NK-92 (cell line): Measurements from ENCODE around the gene SERPINF2.
"Not testable (repeated sequence)": the region's sequence is repeated elsewhere in the genome, so short reads cannot be mapped to it uniquely, and the experiment has no call there.

ENCODE experiments used
- DNase-seq: peaks from one replicate; lab custom pipeline; 2025; ENCODE audit not compliant: unreplicated experiment; lab: John Stamatoyannopoulos, UW

SERPINF2 gene

DNA sequence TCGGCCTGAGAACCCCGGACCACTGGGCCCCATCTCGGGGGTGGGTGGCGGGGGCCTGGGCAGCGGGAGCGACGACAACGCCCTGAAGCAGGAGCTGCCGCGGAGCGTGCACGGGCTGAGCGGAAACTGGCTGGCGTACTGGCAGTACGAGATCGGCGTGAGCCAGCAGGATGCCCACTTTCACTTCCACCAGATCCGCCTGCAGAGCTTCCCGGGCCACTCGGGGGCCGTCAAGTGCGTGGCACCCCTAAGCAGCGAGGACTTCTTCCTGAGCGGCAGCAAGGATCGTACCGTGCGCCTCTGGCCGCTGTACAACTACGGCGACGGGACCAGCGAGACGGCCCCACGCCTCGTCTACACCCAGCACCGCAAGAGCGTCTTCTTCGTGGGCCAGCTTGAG, 8.9 kb upstream of the SERPINF2 start:
- no peak for DNase-seq

DNA sequence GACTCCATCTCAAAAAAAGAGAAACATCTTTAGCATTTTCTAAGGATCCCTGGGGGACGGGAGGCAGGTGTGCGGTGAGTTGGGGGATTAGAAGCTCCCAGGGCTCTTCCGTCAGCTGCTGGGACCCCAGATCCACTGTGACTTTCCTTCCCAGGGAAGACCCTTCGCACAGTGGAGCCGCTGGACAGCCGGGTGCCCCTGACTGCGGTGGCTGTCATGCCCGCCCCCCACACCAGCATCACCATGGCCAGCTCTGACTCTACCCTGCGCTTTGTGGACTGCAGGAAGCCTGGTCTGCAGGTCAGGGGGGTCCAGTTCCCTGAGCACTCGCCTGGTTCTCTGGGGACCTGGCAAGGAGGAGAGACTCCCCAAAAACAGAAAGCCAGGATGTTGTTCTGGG, 7.3 kb upstream of the SERPINF2 start:
- no peak for DNase-seq

DNA sequence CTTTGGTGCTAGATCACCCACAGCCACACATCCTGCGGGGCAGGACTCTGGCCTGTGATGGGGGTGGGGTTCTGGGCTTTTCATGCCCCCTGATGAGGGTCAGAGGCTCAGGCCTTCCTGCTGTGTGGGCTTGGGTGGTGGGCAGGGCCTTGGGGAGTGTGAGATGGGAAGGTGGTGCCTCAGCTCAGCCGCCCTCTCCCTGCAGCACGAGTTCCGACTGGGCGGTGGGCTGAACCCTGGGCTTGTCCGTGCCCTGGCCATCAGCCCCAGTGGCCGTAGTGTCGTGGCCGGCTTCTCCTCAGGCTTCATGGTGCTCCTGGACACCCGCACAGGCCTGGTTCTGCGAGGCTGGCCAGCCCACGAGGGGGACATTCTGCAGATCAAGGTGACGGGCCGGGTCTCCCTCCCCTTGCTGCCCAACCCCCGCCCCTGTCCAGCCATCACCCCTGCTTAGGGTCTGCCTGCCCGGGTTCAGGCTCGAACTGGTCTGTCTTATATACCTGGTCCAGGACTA, 6.8 kb upstream of the SERPINF2 start:
- no peak for DNase-seq

DNA sequence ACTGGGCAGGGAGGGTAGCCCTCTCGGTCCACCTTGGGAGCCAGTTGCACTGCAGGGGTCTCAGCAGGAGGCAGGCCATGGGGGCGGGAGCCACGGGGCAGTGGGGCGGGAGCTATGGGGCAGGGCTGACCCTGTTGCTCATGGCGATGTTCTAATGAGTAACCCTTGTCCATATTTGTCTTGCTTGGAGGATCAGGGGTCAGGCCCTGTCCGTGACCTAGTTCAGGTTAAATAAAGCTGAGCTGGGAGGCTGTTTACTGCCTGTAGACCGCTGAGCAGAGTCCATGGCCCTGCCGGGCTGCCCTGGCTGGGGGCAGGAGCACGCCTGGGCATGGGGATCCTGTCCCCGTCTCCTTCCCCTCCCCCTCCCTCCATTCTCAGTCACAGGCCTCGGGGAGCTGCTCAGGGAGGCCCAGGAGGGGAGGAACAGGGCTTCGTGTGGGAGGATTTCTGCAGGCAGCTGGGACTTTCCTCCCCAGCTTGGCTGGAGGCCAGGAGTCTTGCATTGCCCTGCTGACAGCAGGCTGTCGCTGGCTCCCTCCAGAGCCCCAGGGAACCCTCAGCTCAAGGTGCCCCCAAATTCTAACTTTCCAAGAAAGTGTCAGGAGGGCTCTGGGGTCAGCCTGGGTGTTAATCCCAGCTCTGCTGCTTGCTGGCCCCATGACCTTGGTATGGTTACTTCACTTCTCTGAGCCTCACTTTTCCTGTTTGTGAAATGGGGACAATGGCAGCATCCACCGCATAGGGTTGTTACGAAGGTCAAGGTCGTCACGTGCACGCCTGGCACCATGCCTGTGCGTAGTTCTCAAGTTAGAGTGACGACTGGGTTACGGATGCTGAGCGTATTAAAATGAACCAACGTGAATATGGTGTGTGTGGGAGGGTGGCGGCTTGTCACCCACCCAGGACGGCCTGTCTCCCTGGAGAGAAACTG, 6.1 kb upstream of the SERPINF2 start:
- no peak for DNase-seq

DNA sequence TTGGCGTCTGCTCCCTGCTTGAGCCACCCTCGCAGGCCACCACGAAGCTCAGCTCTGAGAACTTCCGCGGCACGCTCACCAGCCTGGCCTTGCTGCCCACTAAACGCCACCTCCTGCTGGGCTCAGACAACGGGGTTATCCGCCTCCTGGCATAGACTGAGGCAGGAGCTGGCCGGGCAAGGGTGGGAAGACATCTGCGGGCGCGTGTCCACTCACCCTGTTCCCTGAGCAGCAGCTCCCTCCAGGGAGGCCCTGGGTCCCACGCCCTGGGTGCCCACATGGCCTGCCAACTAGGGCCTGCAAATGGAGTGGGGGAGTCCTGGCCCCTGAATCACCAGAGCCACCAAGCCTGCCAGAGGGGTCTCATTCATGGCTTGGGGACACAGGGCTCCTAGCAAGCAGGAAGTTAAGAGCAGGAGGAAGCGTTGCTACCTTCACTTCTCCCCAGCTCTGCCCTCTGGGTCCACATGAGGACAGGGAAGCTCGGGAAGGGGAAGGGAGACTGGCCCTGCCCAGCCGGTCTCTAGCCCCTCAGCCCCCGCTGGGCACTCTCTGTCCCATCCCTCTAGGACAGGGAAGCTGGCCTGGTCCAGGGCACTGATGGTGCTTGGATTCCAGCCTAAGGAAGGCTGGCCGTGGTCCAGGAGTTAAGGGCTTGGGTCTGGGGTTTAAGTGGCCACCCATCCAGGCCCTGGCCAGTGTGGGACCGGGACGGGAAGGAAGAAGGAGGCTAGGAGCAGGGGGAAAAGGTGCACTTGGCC, 5.0 kb upstream of the SERPINF2 start:
- DNase-seq = no peak

DNA sequence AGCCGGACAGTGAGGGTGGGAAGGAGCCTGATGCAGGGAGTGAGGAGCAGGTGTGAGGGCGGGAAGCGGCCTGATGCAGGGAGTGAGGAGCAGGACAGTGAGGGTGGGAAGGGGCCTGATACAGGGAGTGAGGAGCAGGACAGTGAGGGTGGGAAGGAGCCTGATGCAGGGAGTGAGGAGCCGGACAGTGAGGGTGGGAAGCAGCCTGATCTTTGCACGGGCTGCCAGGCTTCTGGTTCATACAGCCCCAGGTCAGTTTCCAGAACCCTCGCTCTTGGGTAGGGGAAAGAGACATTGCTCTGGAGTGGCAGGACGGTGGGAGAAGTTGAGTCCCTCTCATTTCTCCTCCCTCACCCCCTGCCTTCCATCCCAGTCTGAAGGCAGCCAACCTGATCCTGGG, 772 bp upstream of the SERPINF2 start:
- DNase-seq = not testable (repeated sequence)

DNA sequence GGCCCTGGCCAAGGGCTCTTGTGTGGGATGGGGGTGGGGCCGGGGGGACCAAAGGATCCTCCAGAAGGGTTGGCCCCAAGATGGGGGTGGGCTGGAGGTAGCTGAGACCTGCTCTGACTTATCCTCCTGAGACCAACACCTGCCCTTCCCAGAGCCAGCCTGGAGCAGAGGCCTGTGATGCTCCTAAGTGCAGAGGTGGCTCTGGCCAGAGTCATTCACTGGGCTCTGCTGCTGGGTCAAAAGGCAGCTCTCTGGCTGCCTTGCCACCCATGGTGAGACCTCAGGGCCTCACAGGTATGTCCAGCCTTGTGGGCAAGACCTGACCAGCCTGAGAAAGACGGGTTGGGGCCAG, 393 bp downstream of the SERPINF2 start:
- no peak for DNase-seq

DNA sequence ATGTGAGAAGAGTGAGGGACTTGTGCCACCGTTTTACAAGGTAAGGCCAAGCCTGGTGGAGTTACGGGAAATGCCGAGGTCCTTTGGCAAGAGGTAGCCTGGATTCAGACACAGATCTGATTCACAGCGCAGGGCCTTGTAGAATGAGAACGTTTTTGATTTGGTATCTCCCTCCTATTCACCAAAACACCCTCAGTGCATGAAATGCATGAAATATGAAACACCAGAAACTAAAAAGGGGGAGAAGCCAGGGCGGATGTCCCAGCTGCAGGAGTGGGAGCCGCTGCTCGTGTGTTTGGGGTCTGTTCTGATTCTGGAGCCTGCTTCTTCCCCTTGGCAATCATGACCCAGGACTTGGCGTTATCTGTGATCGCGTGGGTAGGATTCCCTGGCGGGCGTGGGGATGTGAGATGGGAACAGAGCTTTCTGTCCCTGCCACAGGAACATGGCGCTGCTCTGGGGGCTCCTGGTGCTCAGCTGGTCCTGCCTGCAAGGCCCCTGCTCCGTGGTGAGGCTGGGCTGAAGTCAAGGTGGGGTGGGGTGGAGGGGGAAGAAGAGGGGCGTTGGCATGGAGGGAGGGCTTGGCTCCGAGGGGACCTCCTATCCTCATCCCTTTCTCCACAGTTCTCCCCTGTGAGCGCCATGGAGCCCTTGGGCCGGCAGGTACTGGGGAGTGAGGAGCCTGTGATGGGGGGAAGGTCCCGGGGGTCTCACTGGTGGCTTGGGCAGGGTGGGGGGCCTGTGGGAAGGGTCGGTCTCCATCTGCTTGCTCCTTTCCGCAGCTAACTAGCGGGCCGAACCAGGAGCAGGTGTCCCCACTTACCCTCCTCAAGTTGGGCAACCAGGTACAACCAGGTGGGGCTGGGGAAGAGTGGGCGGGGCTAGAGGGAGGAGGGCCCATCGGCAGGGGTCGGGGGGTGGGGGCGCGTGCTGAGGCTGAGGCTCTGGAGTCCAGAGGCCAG, 2.2 kb downstream of the SERPINF2 start:
- no peak for DNase-seq

DNA sequence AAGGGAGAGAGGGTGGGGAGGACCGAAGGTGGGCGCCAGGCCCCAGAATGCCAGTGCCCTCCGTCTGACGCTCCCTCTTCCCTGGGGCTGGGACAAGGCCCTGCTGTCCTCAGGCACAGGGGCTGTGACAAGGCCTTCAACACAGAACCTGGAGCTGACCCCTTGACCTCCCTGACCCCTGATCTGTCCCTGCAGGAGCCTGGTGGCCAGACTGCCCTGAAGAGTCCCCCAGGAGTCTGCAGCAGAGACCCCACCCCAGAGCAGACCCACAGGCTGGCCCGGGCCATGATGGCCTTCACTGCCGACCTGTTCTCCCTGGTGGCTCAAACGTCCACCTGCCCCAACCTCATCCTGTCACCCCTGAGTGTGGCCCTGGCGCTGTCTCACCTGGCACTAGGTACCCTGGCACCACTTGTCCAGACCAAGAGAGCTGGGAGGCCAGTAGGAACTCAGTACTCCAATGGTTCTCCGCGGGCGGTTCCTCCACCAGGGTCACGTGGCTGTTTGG, 2.9 kb downstream of the SERPINF2 start:
- DNase-seq = no peak

DNA sequence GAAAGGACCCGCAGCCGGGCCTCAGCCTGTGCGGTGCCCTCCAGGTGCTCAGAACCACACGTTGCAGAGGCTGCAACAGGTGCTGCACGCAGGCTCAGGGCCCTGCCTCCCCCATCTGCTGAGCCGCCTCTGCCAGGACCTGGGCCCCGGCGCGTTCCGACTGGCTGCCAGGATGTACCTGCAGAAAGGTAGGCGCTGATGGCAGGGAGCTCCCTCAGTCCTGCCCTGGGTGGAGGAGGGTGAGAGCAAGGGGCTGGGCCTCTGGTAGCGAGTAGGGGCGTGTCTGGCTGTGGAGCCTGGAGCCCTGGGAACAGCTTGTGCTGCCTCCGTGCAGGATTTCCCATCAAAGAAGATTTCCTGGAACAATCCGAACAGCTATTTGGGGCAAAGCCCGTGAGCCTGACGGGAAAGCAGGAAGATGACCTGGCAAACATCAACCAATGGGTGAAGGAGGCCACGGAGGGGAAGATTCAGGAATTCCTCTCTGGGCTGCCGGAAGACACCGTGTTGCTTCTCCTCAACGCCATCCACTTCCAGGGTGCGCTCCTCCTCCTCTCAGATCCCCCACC, 4.4 kb downstream of the SERPINF2 start:
- DNase-seq = no peak

DNA sequence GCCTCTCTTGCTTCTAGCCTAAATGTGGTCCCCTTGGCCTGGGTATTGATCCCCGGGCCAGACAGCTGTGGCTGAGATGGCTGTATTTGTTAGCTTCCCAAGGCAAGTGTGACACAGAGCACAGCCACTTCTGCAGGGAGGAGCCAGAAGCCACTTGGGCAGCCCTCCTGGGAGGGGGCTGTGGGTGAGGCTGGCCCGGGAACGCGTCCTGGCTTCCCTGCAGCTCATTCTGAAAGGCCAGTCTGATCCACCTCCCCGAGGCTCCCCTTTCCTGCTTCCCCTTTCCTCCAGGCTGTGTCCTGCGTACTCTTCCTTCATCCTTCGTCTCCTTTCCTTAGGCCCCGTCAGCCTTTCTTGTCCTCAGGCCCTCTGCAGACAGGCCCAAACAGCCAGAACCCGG, 8.0 kb downstream of the SERPINF2 start:
- no peak for DNase-seq

DNA sequence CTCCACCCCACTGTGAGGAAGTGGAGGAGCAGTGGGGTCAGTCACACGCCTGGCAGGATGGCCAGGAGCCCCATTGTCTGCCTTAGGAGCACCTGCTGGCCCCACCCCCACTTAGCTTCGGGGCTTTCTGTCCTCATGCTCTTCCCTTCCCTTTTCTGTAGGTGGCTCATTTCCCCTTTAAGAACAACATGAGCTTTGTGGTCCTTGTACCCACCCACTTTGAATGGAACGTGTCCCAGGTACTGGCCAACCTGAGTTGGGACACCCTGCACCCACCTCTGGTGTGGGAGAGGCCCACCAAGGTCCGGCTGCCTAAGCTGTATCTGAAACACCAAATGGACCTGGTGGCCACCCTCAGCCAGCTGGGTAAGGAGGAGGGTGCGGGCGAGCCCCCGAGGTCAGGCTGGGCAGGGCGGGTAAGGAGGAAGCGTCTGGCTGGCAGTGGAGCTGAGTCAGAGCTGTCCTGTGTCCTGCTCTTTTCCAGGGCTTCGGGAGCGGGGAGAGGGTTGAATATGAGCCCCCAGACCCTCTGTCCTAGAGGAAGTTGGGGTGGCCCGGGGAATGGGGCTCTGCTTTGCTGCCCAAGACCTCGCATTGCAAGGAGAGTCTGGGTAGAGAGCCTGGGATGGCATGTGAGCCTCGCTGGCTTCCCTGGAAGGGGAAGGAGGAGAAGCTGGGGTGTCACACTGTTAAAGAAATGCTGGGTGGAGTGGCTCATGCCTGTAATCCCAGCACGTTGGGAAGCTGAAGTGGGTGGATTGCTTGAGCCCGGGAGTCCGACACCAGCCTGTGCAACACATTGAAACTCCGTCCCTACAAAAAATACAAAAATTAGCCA, 10.0 kb downstream of the SERPINF2 start:
- DNase-seq = no peak

DNA sequence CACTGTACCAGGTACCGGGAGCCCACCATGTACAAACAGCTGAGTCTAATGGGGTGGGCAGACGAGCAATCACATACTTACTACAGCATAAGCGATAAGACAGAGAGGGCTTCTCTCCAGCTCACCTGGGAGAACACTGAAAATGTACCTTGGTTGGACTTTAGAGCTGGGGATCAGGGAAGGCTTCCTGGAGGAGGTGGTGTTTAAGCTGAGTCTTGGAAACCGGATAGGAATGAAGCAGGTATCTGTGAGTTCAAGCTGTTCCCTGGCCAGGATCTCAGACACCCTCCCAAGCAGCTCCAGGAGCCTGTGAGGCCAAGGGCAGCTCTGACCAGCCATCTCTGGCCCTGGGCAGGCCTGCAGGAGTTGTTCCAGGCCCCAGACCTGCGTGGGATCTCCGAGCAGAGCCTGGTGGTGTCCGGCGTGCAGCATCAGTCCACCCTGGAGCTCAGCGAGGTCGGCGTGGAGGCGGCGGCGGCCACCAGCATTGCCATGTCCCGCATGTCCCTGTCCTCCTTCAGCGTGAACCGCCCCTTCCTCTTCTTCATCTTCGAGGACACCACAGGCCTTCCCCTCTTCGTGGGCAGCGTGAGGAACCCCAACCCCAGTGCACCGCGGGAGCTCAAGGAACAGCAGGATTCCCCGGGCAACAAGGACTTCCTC, 11.2 kb downstream of the SERPINF2 start:
- no peak for DNase-seq

DNA sequence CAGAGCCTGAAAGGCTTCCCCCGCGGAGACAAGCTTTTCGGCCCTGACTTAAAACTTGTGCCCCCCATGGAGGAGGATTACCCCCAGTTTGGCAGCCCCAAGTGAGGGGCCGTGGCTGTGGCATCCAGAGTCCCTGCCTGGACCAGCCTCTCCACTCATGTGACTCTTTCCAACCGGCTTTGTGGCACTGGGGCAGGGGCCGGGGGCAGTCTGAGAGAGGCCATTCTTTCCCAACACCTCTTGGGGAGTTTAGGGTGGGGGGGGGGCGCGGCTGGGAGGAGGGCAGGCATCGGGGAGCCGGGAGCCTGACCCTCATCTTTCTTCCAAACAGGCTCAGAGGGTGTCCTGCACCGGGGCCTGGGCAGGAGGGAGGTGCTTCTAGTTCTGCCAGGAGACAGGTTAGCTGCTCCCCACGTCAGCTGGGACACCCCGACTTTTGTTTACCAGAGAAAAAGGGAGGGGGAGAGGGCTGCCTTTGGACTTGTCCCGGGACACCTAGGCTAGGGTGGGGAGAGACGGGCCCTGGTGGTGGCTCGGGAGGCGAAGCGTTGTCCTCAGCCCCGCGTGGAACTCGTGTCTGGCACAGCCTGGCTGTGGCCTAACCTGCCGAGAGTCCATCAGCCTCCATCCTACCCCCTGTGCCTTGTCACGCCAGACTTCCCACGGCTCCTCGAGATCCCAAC, 11.9 kb downstream of the SERPINF2 start:
- no peak for DNase-seq

DNA sequence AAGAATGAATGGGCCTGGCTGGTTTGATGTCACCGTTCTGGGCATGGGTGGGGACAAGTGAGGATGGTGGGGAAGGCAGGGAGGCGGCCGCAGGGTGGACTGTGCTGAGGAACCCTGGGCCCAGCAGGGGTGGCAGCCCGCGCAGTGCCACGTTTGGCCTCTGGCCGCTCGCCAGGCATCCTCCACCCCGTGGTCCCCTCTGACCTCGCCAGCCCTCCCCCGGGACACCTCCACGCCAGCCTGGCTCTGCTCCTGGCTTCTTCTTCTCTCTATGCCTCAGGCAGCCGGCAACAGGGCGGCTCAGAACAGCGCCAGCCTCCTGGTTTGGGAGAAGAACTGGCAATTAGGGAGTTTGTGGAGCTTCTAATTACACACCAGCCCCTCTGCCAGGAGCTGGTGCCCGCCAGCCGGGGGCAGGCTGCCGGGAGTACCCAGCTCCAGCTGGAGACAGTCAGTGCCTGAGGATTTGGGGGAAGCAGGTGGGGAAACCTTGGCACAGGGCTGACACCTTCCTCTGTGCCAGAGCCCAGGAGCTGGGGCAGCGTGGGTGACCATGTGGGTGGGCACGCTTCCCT, 12.7 kb downstream of the SERPINF2 start:
- no peak for DNase-seq

DNA sequence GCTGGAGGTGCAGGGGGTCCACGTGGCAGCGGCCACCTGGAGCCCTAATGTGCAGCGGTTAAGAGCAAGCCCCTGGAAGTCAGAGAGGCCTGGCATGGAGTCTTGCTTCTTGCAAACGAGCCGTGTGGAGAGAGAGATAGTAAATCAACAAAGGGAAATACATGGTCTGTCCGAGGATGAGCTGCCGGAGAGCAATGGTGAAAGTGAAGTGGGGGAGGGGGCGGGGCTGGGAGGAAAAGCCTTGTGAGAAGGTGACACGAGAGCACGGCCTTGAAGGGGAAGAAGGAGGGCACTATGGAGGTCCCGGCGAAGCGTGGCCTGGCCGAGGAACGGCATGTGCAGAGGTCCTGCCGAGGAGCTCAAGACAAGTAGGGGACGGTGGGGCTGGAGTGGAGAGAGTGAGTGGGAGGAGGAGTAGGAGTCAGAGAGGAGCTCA, 13.2 kb downstream of the SERPINF2 start:
- no peak for DNase-seq

DNA sequence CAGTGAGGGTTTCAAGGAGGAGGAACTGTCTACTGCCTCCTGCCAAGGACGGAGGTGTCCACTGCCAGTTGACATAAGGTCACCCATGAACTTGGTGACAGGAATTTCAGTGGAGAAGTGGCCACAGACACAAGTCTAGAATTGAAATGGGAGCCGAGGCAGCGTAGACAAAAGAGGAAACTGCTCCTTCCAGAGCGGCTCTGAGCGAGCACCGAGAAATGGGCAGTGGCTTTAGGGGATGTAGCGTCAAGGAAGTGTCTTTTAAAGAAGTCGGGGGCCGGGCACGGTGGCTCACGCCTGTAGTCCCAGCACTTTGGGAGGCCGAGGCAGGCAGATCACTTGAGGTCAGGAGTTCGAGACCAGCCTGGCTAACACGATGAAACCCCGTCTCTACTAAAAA, 16.1 kb downstream of the SERPINF2 start:
- DNase-seq = no peak

DNA sequence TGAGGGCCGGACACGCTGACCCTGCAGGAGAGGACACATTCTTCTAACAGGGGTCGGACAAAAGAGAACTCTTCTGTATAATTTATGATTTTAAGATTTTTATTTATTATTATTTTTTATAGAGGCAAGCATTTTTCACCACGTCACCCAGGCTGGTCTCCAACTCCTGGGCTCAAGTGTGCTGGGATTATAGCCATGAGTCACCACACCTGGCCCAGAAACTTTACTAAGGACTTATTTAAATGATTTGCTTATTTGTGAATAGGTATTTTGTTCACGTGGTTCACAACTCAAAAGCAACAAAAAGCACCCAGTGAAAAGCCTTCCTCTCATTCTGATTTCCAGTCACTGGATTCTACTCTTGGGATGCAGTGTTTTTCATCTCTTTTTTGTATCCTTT, 16.9 kb downstream of the SERPINF2 start:
- no peak for DNase-seq
